ENCODE measurements around the gene TMEM117. TPM values are rescaled to one million over a fixed set of nuclear protein-coding genes. Genes with fewer than 3 reads are reported as not detected.

The TMEM117 gene
- polyA plus RNA-seq, 4 donors: 11.4 to 19.7 (median 15.1) TPM

DNA sequence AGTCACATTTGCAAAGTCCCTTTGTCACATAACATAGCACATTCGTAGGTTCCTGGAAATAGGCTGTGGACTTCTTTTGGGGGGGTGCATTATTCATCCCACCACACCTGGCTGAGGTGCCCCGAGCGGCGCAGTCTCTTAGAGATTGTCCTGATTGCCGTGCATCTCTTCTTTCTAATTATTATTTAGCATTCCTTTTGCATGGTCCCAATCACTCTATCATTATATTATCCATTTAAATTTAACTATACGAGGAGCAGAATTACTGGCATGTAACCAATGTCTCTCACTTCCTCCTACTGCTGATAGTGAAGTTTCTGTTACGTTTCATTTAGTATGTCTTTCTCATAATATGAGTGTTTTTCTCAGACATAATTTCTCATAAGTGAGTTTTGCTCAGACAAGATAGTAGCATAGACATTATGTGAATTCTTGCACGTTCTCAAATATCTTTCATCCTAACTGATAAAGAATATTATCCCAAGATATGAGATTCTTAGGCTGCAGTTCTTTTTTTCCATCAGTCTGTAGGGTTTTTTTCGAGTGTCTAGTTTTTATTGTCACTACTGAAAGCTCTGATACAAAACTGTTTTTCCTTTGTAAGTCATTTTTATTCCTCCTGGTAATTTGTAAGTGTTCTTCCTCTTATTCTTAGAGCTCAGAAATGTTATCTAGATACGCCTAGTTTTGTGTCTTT, 595.9 kb downstream of the TMEM117 start:
- no peak for DNase-seq (ENCODE audit: low read depth in 4 of 4, low spot score in 3 of 4)

DNA sequence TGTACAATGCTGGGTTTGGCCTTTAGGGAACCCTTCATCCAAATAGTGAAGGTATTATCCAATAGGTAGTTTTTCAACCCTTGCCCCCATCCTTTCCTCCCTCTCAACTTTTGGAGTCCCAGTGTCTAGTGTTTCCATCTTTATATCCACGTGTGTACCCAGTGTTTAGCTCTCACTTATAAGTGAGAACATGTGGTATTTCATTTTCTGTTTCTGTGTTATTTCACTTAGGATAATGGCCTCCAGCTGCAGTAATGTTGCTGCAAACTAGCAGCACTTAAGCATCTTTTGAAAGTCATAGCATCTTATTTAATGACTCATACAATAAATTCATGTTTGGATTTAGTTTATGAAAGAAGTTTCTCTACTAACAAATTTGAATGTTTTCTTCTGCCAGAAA, 597.8 kb downstream of the TMEM117 start:
- no peak for DNase-seq (ENCODE audit: low read depth in 4 of 4, low spot score in 3 of 4)

DNA sequence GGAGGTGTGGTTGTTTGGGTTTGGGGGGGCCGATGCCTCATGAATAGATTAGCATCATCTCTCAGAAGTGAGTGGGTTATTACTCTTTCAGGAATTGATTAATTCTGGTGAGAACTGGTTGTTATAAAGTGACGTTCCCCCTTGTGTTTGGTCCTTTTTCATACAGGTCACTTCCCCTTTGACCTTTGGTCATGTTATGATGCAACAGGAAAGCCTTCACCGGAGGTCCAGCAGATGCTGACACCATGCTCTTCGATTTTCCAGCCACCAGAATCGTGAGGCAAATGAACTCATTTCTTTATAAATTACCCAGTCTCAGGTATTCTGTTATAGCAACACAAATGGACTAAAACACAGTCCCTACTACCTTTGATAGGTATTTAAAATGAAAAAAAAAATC, 600.9 kb downstream of the TMEM117 start:
- DNase-seq (ENCODE audit: low read depth in 4 of 4, low spot score in 3 of 4): no peak

Other genes with a start within 250 kb of the TMEM117 start
- gene PUS7L, start 77.3 kb upstream of the TMEM117 start, polyA plus RNA-seq (ENCODE audit: insufficient read length in 4 of 4): 10 to 100 TPM; 11.8 to 15.9 (median 13.0) TPM
- 10 to 100 TPM; 10.4 to 18.5 (median 16.4) TPM for gene IRAK4, start 77.1 kb upstream of the TMEM117 start, polyA plus RNA-seq (ENCODE audit: insufficient read length in 4 of 4)
- 100 to 1,000 TPM in 1 of 4 donors, 10 to 100 TPM in 3; 66.3 to 109 (median 77.9) TPM for gene TWF1, start 29.8 kb upstream of the TMEM117 start, polyA plus RNA-seq (ENCODE audit: insufficient read length in 4 of 4)